ENCODE results near the gene HEXD.

HEXD gene

DNA sequence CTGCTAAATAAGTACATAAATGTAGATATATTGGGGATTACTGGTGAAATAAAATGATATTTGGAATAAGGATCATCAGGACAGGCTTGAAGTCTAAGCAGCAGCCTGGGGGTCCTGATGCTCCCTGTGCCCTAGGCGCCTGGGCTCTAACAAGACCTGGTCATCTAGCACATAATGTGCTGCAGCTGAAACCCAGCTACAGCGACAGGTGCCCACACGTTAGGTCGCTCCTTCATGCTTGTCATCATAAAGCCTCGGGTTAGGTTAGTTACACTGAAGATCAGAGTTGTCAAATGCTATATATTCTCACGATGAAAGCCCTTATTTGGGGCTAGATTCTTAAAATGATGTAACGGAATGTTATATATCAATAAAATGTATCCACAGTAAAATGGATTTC is 51.9 kb downstream of the HEXD start:
- TF ChIP-seq, protein P1, sequence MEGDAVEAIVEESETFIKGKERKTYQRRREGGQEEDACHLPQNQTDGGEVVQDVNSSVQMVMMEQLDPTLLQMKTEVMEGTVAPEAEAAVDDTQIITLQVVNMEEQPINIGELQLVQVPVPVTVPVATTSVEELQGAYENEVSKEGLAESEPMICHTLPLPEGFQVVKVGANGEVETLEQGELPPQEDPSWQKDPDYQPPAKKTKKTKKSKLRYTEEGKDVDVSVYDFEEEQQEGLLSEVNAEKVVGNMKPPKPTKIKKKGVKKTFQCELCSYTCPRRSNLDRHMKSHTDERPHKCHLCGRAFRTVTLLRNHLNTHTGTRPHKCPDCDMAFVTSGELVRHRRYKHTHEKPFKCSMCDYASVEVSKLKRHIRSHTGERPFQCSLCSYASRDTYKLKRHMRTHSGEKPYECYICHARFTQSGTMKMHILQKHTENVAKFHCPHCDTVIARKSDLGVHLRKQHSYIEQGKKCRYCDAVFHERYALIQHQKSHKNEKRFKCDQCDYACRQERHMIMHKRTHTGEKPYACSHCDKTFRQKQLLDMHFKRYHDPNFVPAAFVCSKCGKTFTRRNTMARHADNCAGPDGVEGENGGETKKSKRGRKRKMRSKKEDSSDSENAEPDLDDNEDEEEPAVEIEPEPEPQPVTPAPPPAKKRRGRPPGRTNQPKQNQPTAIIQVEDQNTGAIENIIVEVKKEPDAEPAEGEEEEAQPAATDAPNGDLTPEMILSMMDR (IDR thresholded peaks at IDR 0.05) = no peak

DNA sequence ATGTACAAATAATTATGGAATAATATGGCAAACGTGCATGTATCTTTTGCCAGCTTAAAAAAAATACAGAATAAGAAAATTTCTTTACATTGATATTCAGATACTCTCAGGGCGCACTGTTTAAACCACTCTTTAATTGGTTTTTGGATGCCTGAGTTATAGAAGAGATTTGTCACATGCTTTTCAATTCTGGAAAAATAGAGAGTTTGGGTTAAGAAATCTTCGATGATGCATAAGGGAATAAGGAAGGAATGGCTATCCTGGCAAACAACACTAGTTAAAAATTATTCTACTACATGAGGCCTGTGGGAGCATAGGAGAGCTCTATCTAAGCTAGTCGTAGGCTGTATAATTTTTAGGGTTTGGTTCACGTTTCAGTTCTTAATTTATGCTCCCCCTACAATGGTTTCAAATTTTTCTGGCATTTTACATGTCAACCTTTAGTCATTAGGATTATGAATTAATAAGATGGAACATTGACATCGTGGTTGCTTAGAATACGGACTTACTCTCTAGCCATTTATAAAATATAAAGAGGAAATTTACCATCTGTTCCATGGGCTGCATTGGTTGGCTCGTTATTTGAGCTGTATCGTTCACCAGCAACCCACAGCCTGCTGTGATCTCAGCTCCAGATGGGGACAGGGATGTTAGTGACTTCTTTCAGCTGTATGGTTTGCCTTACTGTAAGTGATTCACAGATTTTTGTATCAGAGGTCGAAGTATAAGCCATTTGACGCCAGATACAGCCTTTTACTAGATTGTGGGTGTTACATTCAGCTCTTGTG is 56.3 kb downstream of the HEXD start:
- TF ChIP-seq, protein P1 (IDR thresholded peaks at IDR 0.05) = no peak

DNA sequence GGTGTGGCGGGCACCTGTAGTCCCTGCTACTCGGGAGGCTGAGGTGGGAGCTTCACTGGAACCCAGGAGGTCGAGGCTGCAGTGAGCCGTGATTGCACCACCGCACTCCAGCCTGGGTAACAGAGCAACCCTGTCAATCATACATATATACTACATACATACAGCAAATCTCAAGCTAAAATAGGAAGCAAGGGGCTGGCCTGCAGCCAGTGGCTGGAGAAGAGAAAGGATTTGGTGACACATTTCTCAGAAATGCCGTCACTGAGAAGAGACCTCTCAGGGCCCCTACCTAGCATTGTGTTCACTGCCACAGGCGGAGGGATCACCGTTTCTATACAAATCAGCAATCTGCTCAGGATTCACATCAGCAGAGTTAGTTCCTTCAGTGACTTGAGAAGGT is 57.3 kb downstream of the HEXD start:
- TF ChIP-seq, protein P1 (IDR thresholded peaks at IDR 0.05) = no peak

DNA sequence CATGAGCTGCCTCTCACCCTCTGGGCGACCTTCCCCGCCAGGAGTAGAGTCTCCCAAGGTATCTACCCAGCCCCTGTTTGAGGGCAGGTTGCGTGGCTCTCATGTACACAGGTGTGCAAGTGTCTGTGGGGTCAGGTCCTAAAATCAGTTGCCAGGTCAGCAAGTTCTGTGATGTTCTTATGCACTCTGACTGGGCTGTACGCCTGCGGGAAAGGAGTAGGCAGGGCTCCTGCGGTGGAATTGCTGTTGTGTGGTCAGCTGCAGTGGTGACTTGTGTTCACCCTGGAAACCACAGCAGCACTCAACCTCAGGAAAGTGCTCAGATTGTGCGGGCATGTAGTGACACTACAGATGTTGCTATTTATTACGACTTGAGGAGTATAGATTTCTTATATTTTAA is 59.8 kb downstream of the HEXD start:
- TF ChIP-seq, protein P1 (IDR thresholded peaks at IDR 0.05) = no peak

DNA sequence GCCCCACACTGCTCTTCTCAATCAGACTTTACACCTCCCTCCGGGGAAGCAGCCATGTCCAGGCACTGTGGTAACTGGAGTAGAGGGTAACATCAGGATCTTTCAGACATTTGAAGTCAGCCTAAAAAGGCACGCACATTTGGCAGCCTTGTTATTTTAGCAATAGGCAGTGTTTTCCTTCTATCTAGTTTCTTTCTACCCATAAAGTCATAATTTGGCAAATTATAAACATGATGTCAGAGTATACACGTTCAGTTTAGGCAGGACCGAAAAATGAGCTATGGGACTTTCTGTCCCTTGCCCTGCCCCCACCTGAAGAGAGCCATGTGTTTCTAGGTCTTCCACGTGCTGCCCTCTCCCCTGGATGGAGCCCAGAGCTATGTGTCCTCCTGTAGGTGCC is 61.5 kb downstream of the HEXD start:
- TF ChIP-seq, protein P1 (IDR thresholded peaks at IDR 0.05) = no peak

DNA sequence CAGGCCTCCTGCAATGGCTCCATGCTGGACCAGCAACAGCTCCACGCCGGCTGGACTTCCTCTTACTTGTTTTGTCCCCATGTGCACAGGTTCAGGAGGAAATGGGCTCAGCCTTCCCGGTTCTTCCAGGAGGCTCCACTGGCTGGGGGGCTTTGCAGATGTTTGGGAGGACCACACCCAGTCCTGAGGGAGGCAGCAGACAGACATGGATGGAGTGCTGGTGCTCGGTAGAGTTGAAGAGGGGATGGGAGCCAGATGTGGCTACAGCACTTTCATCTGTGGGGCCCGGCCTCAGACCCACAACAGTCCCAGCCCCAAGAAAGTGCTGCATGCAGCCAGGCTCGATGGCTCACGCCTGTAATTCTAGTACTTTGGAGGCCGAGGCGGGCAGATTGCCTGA is 62.2 kb downstream of the HEXD start:
- TF ChIP-seq, protein P1 (IDR thresholded peaks at IDR 0.05) = no peak

DNA sequence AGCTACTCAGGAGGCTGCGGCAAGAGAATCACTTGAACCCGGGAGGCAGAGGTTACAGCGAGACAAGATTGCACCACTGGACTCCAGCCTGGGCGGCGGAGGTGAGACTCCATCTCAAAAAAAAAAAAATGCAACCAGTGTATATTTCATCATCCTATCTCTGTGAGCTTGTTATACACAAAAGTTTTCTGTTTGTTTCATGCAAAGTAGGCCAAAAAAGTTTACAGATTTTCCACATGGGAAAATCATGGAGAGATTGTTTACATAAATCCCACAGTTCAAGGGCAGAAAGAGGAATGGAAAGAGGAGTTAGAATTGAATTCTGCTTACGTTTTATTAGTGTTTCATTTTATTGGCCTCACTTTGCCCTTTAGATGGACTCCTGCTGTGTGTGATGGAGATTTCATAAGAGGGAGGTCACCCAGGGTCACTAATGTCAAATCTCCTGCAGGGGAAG is 65.1 kb downstream of the HEXD start:
- TF ChIP-seq, protein P1 (IDR thresholded peaks at IDR 0.05) = no peak
